HG03025 (cell line): ENCODE data around the gene PROX1.

Experiments used
- ATAC-seq: cut with Tn5 transposase; IDR thresholded peaks from one replicate; pipeline ENCODE4 v1.9.1; 2021; ENCODE audit warnings: mild to moderate bottlenecking, moderate library complexity; ENCODE audit not compliant: unreplicated experiment, low FRiP score

Gene PROX1

GRCh38 chr1:213996320-213997037 lies 8.7 kb downstream of the PROX1 start:
- ATAC-seq: no peak

- no peak for ATAC-seq
Observed at GRCh38 chr1:213997038-213997771, 9.4 kb downstream of the PROX1 start.

GRCh38 chr1:213997772-213998107 lies 10.0 kb downstream of the PROX1 start:
- no peak for ATAC-seq

GRCh38 chr1:213998785-213999184 lies 11.0 kb downstream of the PROX1 start:
- ATAC-seq: no peak

- ATAC-seq: no peak
Observed at GRCh38 chr1:213999732-214000131, 12.0 kb downstream of the PROX1 start.

GRCh38 chr1:214002060-214002459 lies 14.3 kb downstream of the PROX1 start:
- ATAC-seq: no peak

GRCh38 chr1:214002472-214002871 lies 14.7 kb downstream of the PROX1 start:
- ATAC-seq: no peak

- no peak for ATAC-seq
Observed at GRCh38 chr1:214003233-214003632, 15.5 kb downstream of the PROX1 start.

GRCh38 chr1:214004014-214004413 lies 16.2 kb downstream of the PROX1 start:
- no peak for ATAC-seq

GRCh38 chr1:214004795-214005194 lies 17.0 kb downstream of the PROX1 start:
- no peak for ATAC-seq

GRCh38 chr1:214005708-214006107 lies 17.9 kb downstream of the PROX1 start:
- ATAC-seq: no peak

- ATAC-seq: no peak
Observed at GRCh38 chr1:214006845-214007244, 19.1 kb downstream of the PROX1 start.

- ATAC-seq: no peak
Observed at GRCh38 chr1:214008347-214008746, 20.6 kb downstream of the PROX1 start.

- no peak for ATAC-seq
Observed at GRCh38 chr1:214008791-214009422, 21.1 kb downstream of the PROX1 start.

- no peak for ATAC-seq
Observed at GRCh38 chr1:214009423-214010196, 21.8 kb downstream of the PROX1 start.

- no peak for ATAC-seq
Observed at GRCh38 chr1:214010197-214010573, 22.4 kb downstream of the PROX1 start.

GRCh38 chr1:214010717-214011116 lies 22.9 kb downstream of the PROX1 start:
- ATAC-seq: no peak

GRCh38 chr1:214012418-214012817 lies 24.6 kb downstream of the PROX1 start:
- ATAC-seq: no peak

GRCh38 chr1:214013614-214014377 lies 26.0 kb downstream of the PROX1 start:
- ATAC-seq: no peak

GRCh38 chr1:214014730-214015129 lies 27.0 kb downstream of the PROX1 start:
- ATAC-seq: no peak
